ENCODE results near the gene PDE4B. TPM values are rescaled to one million over a fixed set of nuclear protein-coding genes. Genes with fewer than 3 reads are reported as not detected.
"Not testable (repeated sequence)": the region's sequence is repeated elsewhere in the genome, so short reads cannot be mapped to it uniquely, and the experiment has no call there.

The PDE4B gene
- total RNA-seq, 1 donor from 2014 or later = 18.6 TPM

DNA sequence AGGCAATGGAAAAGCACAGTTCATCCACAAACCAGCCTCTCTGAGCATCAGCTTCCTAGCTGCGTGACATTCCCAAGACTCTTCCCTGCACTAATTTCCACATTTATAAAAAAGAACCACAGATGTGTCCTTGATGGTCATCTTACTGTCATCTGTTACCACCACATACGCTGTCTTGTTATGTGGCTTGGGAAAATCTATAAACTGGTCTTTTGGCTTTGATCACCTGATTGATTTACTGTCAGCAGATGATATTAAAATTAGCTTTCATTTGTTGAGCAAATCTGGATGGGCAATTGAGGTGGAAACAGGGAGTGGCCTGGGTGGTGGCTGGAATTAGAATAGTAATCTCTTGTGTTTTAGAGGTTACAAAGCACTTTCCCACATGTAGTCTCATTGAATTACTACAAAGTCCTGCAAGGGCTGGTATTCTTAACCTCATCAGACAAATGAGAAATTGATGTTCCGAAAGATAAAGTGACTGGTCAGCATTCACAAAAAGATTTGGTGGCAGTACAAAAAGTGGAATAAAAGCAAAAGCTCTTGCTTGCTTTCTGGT lies 509.6 kb downstream of the PDE4B start:
- DNase-seq (ENCODE audit: low spot score) = no peak

DNA sequence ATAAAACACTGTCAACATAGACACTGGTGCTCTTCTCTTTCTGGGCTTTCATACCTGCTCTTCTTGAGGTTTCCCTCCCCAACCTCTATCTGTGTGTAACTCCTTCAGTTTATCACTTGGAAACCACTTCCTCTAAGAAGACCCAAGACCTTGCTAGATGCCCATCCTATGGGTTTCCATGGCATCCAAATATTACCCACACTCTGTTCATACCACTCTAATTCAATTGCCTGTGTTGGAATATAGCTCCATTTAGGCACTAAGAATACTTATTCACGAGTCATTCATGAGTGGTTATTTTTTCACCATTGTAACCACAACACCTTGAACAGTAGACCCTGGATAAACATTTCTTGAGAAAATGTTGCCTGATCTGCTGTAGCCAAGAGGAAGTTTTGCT lies 510.1 kb downstream of the PDE4B start:
- DNase-seq (ENCODE audit: low spot score) = no peak

DNA sequence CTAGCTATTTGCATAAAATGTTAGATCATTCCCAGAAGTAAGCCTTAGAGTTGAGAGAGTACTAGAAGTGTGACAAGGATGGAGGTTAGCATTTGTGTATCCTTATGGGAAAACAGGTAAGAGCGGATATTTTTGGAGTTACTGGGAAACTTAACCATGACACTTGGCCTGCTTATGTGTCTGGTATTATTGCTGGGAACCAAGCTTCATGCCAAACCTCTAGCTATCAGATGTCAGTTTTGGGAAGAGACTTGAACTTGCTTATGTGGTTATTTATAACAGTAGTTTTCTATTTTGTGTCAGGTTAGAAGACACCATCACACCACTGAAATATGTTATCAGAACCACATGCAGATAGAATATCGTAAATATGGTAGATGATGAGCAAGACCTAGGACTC lies 511.0 kb downstream of the PDE4B start:
- no peak for DNase-seq (ENCODE audit: low spot score)

DNA sequence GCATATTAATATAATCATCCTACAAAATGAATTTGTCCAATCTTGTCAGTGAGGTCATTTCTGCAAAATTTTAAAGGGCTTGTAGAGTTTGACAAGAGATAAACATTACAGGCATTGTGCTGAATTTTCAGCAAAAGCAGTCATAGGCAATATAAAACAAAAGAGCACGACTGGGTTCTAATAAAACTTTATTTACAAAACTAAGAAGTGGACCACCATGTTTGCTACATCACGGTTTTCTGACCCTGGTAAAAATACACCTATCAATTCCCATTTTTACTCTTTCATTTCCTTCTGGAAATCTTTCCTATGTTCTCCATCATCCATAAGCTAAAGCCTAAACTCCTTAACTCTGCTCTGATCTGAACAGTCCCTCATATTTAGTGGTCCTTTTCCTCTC lies 511.4 kb downstream of the PDE4B start:
- no peak for DNase-seq (ENCODE audit: low spot score)

DNA sequence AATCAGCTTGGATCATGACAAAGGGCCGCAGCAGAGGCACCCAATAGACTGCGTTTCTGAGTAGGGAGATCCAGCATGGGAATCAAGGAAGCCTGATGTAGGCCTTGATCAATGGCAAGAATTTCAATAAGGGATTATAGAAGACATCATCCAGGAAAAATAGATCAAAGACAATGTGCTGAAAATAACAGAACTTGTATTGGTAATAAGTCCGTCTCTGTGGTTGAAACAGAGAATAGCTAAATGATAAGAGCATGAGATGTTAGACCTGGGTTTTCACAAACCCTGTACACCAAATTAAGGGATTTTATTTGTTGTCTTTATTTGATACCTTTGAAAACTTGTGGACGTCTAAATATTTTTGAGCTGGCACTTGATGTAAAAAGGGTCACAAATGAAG lies 513.2 kb downstream of the PDE4B start:
- DNase-seq (ENCODE audit: low spot score) = no peak

DNA sequence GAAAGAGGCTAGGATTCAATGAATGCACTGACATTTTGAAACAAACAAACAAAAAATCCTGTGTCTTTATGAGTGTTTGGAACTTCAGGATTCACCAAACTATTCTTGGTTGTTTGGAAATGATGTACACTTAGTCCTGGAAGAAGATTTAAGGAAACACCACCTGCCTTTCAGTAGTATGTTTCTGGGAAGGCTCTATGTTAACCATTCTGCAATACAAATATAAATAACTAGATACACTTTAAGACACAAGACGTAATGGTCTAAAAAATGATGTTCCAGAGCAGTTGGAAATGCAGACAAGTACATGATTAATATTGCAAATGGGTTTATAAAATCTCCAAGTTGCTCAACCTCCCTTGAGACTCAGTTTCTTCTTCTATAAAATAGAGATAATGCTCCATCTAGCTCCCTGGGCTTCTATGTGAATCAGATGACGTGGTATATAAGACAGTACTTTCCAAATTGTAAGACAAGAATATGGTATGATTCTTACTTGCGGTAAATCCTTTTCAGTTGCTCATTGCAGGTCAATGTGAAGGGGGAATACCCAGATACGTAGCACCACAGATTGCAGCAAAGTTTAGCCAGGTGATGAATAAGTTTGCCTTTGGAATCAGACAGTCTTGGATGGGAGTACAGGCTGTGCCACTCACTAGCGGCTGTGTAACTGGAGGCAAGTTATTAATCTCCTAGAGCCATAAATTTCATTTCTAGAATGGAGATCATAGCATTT lies 516.5 kb downstream of the PDE4B start:
- DNase-seq (ENCODE audit: low spot score) = no peak

DNA sequence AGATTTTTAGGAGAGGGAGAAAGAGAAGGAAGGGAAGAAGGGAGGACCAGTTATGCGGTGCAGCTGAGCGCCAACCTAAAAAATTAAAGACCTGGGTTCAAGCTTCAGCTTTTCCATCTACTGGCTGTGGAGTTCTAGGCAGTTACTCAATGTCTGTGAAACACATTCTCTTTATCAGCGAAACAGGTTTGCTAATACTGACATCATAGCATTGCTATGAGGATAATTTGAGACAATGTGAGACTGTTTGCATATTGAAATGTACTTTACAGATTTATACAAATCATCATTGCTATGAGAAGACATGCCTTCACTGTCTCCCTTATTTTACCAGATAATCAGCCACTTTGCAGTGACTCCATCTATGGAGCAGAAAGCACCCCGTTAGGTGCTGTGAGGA lies 518.4 kb downstream of the PDE4B start:
- DNase-seq (ENCODE audit: low spot score) = no peak

DNA sequence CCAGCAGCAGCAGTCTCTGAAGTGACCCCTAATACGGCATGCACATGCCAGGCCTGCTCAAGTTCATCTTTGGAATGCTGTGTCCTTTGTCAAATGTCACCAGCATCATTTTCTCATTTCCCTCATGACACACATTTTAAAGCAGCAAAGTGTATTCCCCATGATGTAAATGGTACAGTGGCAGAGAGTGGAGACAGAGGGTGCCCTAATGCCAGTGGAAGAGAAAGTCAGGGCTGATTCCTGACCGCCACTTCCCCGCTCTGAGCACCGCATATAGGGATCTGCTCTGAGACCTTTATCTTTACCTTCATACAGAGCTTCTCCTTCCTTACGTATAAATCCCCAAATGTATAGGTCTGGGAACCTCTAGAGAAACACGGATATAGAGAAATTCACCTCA lies 518.9 kb downstream of the PDE4B start:
- DNase-seq (ENCODE audit: low spot score) = no peak

DNA sequence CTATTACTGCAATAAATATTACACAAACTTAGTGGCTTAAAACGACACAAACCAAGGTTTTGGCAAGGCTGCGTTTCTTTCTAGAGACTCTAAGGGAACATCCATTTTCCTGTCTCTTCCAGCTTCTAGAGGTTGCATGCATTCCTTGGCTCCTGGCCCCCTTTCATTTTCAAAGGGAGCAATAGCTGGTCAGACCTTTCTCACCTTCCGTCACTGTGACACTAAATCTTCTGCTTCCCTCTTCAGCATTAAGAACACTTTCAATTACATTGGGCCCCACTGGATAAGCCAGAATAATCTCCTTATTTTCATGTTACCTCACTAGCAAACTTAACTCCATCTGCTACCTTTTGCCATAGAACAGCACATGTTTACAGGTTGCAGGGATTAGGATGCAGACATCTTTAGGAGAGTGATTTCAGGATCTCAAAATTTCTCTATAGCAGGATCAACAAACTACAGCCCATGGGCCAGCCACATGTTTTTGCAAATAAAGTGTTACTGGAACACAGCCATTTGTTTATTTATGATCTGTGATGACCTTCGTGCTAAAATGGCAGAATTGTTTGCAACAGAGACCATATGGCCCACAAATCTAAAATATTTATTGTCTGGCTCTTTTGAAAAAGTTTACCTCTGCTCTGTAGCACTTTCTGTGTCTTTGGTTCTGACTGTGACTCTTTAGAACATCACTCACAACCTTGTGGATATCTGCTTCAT lies 519.7 kb downstream of the PDE4B start:
- DNase-seq (ENCODE audit: low spot score) = no peak

DNA sequence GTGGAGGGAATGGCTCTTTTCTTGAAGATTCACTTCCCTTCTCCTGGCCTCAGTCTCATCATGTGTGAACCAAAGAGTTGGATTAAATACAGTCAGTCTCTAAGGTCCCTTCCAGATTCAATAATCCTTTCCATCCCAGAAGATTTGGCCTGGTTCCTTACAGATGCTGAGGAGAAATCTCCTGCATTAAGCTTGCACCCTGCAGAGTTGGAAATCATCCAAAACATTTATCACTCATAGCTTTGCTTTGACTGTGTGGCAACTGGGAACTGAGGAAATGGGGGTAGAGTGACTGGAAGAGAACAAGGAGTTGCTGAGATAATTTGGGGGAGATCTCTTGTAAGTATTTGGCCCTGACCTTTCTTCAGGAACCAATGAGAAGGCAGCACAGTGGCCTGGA lies 520.7 kb downstream of the PDE4B start:
- DNase-seq (ENCODE audit: low spot score) = no peak

DNA sequence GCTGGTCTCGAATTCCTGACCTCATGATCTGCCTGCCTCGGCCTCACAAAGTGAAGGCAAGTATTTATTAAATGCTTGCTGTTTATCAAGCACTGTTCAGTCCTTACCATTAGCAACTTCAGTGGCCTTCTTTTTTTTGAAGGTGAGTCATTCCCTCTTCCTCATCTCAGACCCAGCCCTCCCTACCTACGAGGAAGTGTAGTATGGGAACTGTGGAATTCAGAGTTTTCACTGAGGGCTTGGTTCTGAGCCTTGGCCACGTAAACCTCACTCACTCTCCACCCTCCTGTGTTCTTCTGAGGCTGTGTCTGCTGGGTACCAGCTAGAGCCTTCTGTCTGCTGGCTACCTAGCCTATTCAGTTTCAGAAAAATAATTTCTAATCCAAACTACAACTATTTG lies 523.0 kb downstream of the PDE4B start:
- DNase-seq (ENCODE audit: low spot score) = no peak

DNA sequence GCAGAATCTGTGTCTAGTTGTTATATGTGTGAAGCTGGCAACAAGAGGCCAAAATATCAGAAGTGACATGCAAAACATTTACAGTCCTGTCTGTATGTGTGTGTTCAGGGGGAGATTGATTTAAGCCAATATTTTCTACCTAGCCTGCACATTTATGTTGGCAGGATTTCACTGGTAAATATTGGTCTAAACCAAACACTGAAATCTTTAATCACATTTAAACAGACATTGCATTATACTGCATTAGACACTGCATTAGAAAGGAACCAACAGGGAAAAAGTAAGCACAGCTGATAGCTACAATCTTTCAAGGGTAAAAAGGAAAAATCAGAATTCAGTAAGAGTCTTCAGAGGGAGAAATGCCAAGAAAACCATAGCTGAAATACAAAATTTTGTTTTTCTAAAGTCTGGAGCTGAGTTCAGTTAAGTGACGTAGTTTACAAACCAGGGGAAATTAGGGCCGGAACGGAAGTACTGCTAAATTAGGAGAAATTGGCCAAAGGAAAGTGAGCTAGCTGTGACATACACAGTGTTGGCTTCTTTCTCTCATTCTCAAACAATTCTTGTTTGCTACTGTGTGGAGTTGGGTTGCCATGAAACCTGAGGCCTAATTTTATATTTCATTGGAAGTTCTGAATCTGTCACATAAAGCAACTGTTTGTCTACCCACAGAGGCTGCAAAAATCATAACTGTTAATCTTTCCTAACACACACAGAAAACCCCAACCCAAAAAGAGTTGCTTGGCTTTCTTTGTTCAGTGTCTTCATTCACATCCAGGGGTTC lies 524.0 kb downstream of the PDE4B start:
- DNase-seq (ENCODE audit: low spot score) = no peak

DNA sequence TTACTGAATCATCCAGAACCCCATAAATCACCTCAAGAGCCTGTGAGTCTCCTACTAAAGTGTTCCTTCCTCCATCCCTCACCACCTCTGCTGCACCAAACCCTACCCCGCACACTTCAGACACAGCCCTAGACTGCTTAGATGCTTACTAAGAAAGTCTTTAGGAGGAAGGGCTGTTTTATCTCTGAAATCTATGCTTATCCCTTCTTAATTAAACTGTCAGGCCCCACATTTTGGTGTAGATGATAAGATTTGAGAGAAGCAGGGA lies 524.5 kb downstream of the PDE4B start:
- no peak for DNase-seq (ENCODE audit: low spot score)

DNA sequence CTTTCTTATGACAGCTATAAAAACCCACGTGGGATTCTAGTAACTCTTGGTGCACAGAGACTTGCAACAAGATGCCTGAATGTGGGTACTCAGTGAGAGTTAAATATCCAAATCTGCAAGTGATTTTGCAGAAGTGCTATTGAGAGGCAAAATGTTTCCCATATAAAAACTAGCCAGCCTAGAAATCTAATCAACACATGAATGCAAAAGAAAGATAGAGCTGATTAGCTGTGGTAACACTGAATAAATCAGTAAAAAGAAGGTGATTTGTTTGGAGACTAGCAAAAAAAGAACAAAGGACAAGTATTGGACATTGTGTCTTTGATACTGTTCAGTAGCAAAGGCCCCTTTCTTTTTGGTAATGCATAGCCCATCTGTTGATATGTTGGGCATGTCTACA lies 527.5 kb downstream of the PDE4B start:
- DNase-seq (ENCODE audit: low spot score) = no peak

DNA sequence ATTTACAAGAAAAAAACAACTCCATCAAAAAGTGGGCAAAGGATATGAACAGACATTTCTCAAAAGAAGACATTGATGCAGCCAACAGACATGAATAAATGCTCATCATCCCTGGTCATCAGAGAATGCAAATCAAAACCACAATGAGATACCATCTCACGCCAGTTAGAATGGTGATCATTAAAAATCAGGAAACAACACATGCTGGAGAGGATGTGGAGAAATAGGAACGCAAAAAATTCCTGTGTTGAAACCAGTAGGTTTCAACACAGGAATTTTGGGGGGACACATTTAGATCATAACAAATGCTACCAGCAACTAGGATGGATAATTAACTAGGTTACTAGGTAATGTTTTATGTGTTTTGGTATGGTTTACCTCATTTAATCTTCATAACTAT lies 529.8 kb downstream of the PDE4B start:
- DNase-seq (ENCODE audit: low spot score) = not testable (repeated sequence)

DNA sequence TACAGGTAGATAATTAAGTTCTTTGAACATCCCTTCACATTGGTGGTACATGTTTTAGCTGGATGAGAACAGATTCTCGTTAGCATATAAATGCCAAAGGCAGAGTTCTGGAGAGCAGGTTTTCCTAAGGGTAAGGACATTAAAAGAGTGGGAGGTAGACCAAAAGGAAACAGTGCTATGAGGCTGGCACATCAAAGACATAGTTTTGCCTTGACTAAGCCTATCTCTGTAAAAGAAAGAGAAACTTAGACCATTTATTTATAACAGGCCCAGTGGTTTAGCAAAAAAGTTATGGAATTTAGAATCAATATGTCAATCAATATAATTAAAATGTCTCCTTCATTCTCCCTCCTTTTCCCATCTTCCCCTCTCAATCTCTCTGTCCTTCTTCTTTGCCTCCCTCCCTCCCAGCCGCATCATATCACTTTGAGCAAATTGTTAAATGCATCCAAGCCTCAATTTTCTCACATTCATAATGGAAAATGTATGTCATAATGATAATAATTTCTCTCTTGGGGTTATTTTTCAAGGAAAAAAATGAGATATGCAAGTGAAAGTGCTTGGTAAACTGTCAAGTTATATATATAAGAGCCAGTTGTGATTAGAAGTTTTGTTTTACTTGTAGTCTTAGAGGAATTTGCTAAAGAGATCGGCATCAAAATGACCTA lies 531.4 kb downstream of the PDE4B start:
- no peak for DNase-seq (ENCODE audit: low spot score)

DNA sequence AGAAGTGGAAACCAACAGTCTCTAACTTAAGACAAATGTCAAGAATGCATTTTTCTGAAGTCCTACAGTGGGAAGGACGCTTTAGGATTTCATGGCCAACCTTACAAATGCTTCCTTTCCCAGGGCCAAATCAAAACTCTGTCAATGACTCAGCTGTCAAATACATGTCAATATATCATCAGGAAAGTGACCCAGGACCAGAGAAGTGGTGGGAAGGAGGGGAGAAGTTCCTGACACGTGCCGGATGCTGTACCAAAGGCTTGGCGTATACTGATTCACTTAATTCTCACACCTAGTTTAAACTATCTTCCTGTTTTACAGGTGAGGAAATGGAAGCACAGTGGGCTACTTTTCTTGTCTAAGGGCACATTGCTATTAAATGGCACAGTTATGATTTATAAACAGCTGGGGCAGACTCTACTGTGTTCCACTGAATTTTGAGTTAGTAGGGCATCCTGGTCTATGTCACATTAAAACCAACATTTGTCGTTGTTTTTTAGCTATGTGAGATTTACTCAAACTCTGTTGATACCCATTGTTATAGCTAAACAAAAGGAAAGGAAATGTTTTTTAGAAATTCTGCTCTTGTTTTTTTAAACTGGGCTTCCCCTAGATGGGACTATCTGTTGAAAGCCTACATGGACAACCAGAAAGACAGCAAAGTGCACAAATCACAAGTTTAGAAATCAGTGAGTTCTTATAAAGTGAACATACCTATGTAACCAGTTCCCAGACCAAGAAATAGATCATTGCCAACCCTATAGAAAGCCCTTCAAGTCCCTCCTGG lies 533.1 kb downstream of the PDE4B start:
- DNase-seq (ENCODE audit: low spot score) = no peak

DNA sequence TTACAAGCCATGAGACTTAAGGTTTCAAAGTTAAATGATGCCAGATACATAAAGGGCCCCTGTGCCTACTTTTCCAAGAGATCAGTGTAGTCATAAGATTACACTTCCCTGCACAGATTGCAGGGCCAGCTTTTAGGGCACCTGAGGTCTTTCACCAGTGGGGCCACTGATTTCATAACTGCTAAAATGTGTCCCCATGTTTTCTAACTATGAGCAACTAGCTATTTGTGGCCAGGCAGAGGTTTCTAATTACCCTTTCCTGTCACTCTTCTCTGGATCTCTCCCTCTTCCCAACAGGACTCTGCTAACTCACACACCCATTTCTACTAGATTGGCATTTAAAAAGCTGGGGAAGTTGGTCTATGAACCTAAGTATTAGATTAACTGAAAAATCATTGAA lies 534.2 kb downstream of the PDE4B start:
- no peak for DNase-seq (ENCODE audit: low spot score)

DNA sequence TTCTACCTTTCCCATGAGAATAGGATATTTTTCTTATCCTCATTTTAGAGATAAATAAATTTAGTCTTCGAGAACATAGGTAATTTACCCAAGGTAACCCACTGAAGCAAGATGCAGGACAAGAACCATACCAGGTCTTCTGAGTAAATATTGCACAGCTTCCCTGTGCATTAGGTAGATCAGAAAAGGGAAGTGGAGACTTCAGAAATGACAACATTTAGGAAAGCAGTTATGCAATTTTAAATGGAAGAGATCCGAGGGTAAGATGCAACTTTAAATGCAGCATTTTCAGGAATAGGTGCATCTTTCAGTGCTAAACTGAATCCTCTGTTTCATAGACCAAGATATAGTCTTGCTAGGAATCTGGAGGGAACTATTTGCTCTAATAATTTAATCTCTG lies 534.9 kb downstream of the PDE4B start:
- no peak for DNase-seq (ENCODE audit: low spot score)

DNA sequence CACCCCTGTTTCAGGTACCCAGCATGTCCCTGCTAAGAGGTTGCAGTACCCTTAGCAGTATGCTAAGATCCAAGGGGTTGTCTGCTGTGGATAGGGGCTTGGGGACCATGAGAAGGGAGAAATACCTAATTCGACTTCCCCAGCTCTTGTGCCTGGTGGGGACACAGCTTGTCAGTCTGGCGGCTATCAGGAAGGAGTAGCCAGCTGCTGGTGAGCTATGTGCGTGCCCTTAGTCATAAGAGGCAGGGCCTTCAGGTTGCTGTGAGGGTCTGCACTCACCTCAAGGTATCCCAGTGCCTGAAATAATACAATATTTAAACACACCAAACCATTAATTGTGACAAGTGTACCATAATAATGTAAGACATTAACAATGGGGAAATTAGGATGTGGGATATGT lies 536.2 kb downstream of the PDE4B start:
- no peak for DNase-seq (ENCODE audit: low spot score)

DNA sequence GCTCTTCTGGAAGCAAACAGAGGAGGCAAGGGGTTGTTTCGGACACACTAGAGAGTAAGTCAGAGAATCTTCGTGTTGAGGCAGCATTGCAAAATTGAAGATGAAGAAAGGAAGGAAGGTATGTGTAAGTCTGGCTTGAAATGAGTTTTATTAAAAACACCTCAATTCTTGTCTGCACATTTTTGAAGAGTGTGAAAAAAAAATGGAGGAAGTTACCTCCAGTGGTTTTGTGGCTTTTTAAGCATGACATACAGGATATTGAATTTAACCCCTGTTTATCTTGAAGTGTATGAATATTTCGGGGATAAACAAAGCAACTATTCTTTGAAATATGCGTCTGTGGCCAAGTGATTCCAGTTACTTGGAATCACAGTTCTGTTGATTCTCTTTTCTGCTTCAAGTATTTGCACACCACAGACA lies 538.0 kb downstream of the PDE4B start:
- no peak for DNase-seq (ENCODE audit: low spot score)
